HCT116 (cell line): Measurements from ENCODE around the gene PPP1R1C.

ENCODE experiments used
- CBX3 ChIP-seq: IDR thresholded peaks from 2 replicates; pipeline ENCODE4 v1.6.1; 2012; ENCODE audit warnings: low read depth
- CEBPB ChIP-seq: IDR thresholded peaks from 2 replicates; pipeline ENCODE4 v1.6.1; 2012; ENCODE audit warnings: low read depth
- EZH2 ChIP-seq: fragments of 200-600 bp; sonication (generic); IDR thresholded peaks from 2 replicates; pipeline ENCODE4 v1.6.1; 2017; ENCODE audit warnings: antibody characterized with exemption, mixed run types
- JUND ChIP-seq: IDR thresholded peaks from 2 replicates; pipeline ENCODE4 v1.6.1; 2012
- POLR2A ChIP-seq: IDR thresholded peaks from 2 replicates; pipeline ENCODE4 v1.7.0; 2011; ENCODE audit warnings: borderline replicate concordance; ENCODE audit not compliant: insufficient read depth, insufficient read length; ENCODE audit errors: extremely low read depth
- POLR2AphosphoS5 ChIP-seq: IDR thresholded peaks from 2 replicates; pipeline ENCODE4 v1.6.1; 2011; ENCODE audit warnings: mild to moderate bottlenecking, low read depth, low read length, moderate library complexity
- RAD21 ChIP-seq: IDR thresholded peaks from 2 replicates; pipeline ENCODE4 v1.6.1; 2012; ENCODE audit warnings: low read depth, mild to moderate bottlenecking
- REST ChIP-seq: IDR thresholded peaks from 2 replicates; pipeline ENCODE4 v1.6.1; 2012; ENCODE audit warnings: low read depth
- SP1 ChIP-seq: IDR thresholded peaks from 2 replicates; pipeline ENCODE4 v1.6.1; 2012; ENCODE audit warnings: low read depth
- TF ChIP-seq, protein P1 (sequence below), 3 experiments: fragments of 200-600 bp in 1 of 3; sonication (generic) in 1 of 3; IDR thresholded peaks in 2 of 3; conservative IDR thresholded peaks in 1 of 3; 2 replicates each; pipeline ENCODE4 v1.5.1; 2012 to 2017; ENCODE audit warnings: low read depth in 2 of 3, low read length in 2 of 3, antibody characterized with exemption in 1 of 3, borderline replicate concordance in 1 of 3, control low read depth in 1 of 3, mild to moderate bottlenecking in 1 of 3, mixed read lengths in 1 of 3, mixed run types in 1 of 3, moderate library complexity in 1 of 3; ENCODE audit not compliant: insufficient read depth in 1 of 3
- TF ChIP-seq, protein P2 (sequence below): IDR thresholded peaks from 2 replicates; pipeline ENCODE4 v1.6.1; 2012

DNA sequence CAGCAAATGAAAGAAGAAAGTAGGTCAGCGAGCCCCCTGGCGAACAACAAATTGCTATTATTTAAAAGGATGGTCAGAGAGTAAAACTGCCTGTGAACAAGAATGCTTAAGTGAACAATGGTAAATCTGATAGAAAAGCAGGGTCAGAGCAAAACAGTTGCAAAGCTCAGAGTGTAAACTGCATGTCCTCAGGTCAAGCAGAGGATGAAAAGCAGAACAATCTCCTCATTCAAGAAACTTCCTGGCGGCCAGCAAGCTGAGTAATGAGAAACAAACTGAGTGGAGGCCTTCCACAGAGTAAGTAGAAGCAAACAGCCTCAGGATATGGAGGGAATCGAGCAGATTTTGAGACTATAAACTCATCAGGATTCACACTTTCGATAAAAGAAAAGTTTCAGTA lies 117.9 kb downstream of the PPP1R1C start:
- TF ChIP-seq CEBPB (no peak), CBX3 (no peak), RAD21 (no peak), REST (no peak), POLR2AphosphoS5 (no peak), SP1 (no peak), POLR2A (no peak), JUND (no peak), EZH2 (no peak)
- TF ChIP-seq, protein P1, sequence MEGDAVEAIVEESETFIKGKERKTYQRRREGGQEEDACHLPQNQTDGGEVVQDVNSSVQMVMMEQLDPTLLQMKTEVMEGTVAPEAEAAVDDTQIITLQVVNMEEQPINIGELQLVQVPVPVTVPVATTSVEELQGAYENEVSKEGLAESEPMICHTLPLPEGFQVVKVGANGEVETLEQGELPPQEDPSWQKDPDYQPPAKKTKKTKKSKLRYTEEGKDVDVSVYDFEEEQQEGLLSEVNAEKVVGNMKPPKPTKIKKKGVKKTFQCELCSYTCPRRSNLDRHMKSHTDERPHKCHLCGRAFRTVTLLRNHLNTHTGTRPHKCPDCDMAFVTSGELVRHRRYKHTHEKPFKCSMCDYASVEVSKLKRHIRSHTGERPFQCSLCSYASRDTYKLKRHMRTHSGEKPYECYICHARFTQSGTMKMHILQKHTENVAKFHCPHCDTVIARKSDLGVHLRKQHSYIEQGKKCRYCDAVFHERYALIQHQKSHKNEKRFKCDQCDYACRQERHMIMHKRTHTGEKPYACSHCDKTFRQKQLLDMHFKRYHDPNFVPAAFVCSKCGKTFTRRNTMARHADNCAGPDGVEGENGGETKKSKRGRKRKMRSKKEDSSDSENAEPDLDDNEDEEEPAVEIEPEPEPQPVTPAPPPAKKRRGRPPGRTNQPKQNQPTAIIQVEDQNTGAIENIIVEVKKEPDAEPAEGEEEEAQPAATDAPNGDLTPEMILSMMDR (IDR thresholded peaks at IDR 0.05 in 2 of 3, conservative IDR thresholded peaks at IDR 0.05 in 1 of 3; ENCODE audit: borderline replicate concordance in 1 of 3, insufficient read depth in 1 of 3, low read depth in 2 of 3, low read length in 2 of 3), result no peak
- TF ChIP-seq, protein P2, sequence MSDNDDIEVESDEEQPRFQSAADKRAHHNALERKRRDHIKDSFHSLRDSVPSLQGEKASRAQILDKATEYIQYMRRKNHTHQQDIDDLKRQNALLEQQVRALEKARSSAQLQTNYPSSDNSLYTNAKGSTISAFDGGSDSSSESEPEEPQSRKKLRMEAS, result no peak
